Thymus (tissue), 11 donors: ENCODE measurements around the gene ADM2. TPM values are rescaled to one million over a fixed set of nuclear protein-coding genes. Genes with fewer than 3 reads are reported as not detected.
A peak's percentile ranks its signal among the peaks of the same experiment; 100 is the strongest.

ENCODE experiments used
- DNase-seq, 9 donors: peaks; one replicate each; pipeline ENCODE4 v3.0.0-alpha.2; 2013; ENCODE audit warnings: low spot score in 9 of 9, low read depth in 6 of 9, missing footprints in 1 of 9
- H3K27ac ChIP-seq, 2 donors: one replicate each; pipeline ENCODE4 v1.5.1; 2013; ENCODE audit warnings: control low read depth in 1 of 2, low read depth in 1 of 2, low read length in 1 of 2, mild to moderate bottlenecking in 1 of 2, moderate library complexity in 1 of 2
- H3K27me3 ChIP-seq, 2 donors: one replicate each; pipeline ENCODE4 v1.5.1; 2013; ENCODE audit warnings: low read length in 1 of 2; ENCODE audit not compliant: control insufficient read depth in 2 of 2, insufficient read depth in 1 of 2
- H3K36me3 ChIP-seq, 2 donors: one replicate each; pipeline ENCODE4 v1.5.1; 2013; ENCODE audit warnings: low read length in 1 of 2, mild to moderate bottlenecking in 1 of 2, moderate library complexity in 1 of 2; ENCODE audit not compliant: control insufficient read depth in 2 of 2, insufficient read depth in 2 of 2
- H3K4me1 ChIP-seq, 2 donors: one replicate each; pipeline ENCODE4 v1.5.1; 2013; ENCODE audit warnings: low read length in 2 of 2; ENCODE audit not compliant: control insufficient read depth in 2 of 2, insufficient read depth in 2 of 2
- H3K4me3 ChIP-seq, 2 donors: one replicate each; pipeline ENCODE4 v1.5.1; 2013; ENCODE audit warnings: low read length in 2 of 2, control low read depth in 1 of 2, mild to moderate bottlenecking in 1 of 2
- H3K9me3 ChIP-seq, 2 donors: one replicate each; pipeline ENCODE4 v1.5.1; 2013; ENCODE audit warnings: low read length in 1 of 2, mild to moderate bottlenecking in 1 of 2; ENCODE audit not compliant: control insufficient read depth in 2 of 2, insufficient read depth in 1 of 2
- WGBS: extraction: QIAGEN DNeasy Blood & Tissue Kit; methylation state at CpG from one replicate; pipeline ENCODE4 v1.1.7; 2013; 5-methylcytosine and 5-hydroxymethylcytosine counted together
- polyA plus RNA-seq: library from polyadenylated mRNA; stranded (reverse); fragments of 200-250 nt; gene quantifications from one replicate; pipeline ENCODE4 v1.2.3, GENCODE V29; 2013
- total RNA-seq: library from RNA; stranded (reverse); fragments of 120-200 nt; gene quantifications from one replicate; pipeline ENCODE4 v1.2.4, GENCODE V29; 2013
- donor health status: healthy.

Gene ADM2
- total and polyA plus RNA-seq, 2 donors: 1.4 to 1.5 TPM

DNA sequence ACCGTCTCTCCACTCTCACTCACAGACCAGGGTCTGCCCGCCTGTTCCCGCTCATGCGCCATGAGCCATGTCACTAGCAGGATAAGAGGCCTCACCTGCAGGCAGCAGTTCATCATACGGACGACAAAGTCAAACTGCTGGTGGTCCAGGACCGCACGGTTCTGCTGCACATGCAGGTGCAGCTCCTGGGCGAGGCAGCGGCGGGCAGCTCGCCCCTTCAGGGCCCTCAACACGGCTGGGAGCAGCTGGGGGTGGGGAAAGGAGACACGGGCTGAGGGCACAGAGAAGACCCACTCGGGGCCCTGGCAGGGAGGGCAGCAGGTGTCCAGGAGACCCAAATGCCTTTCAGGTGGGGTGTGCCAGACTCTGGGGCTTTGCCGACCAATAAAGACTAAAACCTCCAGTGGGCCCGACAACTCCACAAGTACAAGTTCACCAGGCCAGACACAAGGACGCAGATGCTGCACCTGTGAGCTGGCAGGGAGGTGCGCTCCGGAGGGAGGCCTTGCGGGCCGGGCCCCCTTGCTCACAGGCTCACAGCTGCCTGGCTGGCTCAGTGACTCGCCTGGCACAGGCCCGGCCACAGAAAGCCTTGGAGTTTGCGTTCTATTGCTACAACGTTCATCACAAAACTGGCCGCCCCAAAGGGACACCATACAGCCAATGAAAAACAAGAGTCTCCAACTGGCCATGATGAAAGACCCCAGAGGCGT is 18.0 kb upstream of the ADM2 start:
- 98% methylated on average over 28 of the region's 28 CpGs for WGBS

DNA sequence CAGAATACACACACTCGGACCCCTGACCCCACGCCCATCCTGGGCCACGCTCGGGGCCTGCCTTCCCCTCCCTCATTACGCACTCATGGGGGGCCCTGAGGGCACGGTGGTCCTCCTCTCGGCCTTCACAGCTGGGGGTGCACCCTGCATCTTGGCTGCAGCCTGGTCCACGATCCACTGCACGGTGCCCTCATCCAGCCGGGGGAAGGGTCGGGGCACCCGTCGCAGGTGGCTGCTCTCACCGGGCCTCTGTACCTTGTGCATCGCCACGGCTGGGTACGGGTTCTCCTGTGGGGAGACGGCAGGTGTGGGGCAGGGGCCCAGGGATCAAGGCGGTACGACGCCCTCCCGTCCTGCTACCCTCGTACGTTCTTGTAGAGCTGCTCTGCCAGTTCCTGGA is 16.9 kb upstream of the ADM2 start:
- no peak overlapping the region for H3K4me3 ChIP-seq
- DNase-seq: no peak
- no peaks in the 10 kb centered on the region for H3K9me3 ChIP-seq
- H3K36me3 ChIP-seq: peaks cover 86 to 88% of the 10 kb centered on the region in 2 donors
- 94% methylated on average over 24 of the region's 24 CpGs for WGBS
- H3K27me3 ChIP-seq: no peaks in the 10 kb centered on the region
- H3K4me1 ChIP-seq: peaks cover 20 to 32% of the 10 kb centered on the region in 2 donors
- H3K27ac ChIP-seq: no peak overlapping the region

More for the DNA sequence above, 18.0 kb upstream of the ADM2 start:
- Histone ChIP-seq H3K9me3 (no peaks in the 10 kb centered on the region), H3K27ac (no peak overlapping the region), H3K27me3 (no peaks in the 10 kb centered on the region), H3K4me3 (no peak overlapping the region), H3K36me3 (peaks cover 97 to 99% of the 10 kb centered on the region in 2 donors), H3K4me1 (peaks cover 10 to 21% of the 10 kb centered on the region in 2 donors)
- DNase-seq: no peak

DNA sequence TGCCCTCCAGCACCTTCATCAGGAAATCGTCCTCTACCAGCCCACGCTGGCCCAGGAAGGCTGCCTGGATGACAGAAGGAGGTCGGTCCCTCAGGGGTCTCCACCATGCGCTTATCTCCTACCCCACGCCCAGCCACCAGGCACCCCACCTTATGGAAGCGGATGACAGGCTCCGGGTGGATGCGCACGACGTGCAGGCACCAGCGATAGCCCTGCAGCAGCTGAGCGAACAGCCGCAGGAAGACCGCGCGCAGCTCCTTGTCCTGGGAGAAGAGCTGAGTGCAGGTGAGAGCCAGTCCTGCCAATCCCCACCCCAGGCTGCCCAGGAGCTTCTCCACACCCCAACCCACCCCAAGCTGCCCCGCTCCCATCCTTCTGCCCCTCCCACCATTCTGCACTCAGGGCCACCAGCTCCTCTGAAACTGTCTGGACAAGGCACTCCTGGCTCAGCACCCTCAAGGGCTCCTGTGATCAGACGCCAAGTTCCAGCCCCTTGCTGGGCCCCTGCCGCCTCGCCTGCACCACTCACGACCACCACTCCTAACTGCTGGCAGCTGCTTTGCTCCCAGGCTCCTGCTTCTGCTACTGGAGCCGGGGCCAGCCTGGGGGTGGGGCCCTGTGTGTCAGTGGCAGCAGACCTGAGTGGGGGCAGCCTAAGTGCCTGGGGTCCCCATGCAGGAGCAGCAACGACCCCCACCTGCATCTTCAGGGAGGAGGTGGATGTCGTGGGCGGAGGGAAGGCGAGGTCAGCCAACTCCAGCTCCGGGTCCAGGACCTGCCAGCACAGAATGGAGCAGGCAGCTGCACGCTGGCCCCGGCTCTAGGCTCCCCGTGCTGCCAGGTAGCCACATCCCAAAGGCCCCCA is 16.0 kb upstream of the ADM2 start:
- H3K27ac ChIP-seq: no peak overlapping the region
- H3K27me3 ChIP-seq: no peaks in the 10 kb centered on the region
- peaks cover 0 to 3% of the 10 kb centered on the region in 2 donors for H3K9me3 ChIP-seq
- H3K4me1 ChIP-seq: peaks cover 22 to 41% of the 10 kb centered on the region in 2 donors
- WGBS: 97% methylated on average over 30 of the region's 30 CpGs
- peaks cover 77 to 79% of the 10 kb centered on the region in 2 donors for H3K36me3 ChIP-seq
- no peak overlapping the region for H3K4me3 ChIP-seq
- no peak for DNase-seq

DNA sequence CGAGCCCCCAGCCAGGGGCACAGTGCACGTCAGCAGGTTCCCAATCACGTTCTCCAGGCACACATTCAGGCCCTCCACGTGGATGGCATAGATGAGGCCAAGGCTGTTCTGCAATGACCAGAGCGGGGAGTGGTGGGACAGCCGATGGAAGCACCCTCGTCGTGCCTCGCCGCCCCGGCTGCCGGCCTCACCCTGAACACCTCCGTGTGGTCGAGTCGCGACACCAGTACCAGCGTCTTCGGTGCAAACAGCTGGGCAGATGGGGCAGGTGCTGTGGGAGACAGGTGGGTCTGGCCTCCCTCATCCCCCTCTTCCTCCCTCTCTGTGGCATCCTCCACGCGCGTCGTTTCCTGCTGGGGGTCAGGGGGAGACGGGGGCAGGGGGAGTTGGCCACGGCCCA is 14.0 kb upstream of the ADM2 start:
- H3K4me3 ChIP-seq: no peak overlapping the region
- H3K27ac ChIP-seq: peak overlapping the region in 1 of 2 donors; percentile 54
- peaks cover 0 to 6% of the 10 kb centered on the region in 2 donors for H3K9me3 ChIP-seq
- DNase-seq: no peak
- H3K4me1 ChIP-seq: peaks cover 42 to 61% of the 10 kb centered on the region in 2 donors
- 44% methylated on average over 24 of the region's 24 CpGs for WGBS
- peaks cover 59 to 60% of the 10 kb centered on the region in 2 donors for H3K36me3 ChIP-seq
- H3K27me3 ChIP-seq: no peaks in the 10 kb centered on the region

DNA sequence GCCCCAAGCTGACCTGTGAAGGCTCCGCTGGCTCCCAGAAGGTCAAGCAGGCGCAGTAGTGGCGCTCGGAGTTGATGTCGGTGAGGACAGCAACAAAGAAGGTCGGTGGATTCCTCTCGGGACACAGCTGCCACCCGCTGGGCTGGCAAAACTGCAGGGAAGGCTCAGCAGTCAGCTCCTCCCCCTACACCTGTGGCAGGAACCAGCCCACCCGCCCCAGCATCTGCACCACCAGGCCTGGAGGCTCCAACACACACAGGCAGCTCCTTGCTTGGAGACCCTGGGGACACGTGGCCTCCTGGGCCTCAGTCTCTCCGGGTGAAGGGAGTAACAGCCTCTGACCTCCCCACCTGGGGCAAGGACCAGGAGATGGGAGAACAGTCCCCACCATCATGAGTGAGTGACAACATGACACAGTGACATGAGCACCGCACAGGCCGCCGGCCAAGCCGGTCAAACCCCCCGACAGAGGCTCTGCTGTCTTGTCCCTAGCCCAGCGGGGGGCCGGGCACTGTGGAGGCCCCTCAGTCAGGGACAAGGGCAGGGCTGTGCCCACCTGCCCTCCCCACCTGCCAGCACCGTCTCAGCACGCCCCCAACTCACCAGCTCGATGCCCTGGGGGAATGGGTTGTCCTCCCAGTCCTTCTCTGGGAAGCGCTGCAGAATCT is 13.4 kb upstream of the ADM2 start:
- peak in 2 of 9 donors; percentile 47 to 60 for DNase-seq
- H3K27me3 ChIP-seq: no peaks in the 10 kb centered on the region
- peaks cover 48 to 67% of the 10 kb centered on the region in 2 donors for H3K4me1 ChIP-seq
- 71% methylated on average over 22 of the region's 22 CpGs for WGBS
- H3K4me3 ChIP-seq: no peak overlapping the region
- peaks cover 53 to 55% of the 10 kb centered on the region in 2 donors for H3K36me3 ChIP-seq
- peaks cover 0 to 6% of the 10 kb centered on the region in 2 donors for H3K9me3 ChIP-seq
- peak overlapping the region; percentile 64 to 99 for H3K27ac ChIP-seq

DNA sequence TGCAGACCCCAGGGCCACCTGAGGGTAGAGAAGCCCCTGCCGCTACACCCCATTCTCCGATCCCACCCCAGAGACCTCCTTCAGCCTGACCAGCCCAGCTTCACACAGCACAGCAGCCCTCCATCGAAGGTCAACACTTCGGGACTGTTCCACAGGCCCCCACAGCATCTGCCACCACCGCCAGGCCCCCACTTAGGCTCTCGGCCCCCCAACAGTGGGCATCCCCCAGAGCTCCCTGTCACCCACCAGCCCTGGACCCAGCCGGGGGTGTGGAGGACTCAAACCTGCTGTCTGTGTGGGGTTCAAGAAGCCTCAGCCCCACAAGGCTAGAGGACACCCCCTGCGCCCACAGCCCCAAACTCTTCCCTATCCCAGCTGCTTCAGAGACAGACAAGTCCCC is 12.7 kb upstream of the ADM2 start:
- peaks cover 48% of the 10 kb centered on the region in 2 donors for H3K36me3 ChIP-seq
- WGBS: 82% methylated on average over 8 of the region's 8 CpGs
- peak overlapping the region; percentile 46 to 51 for H3K4me3 ChIP-seq
- H3K4me1 ChIP-seq: peaks cover 55 to 74% of the 10 kb centered on the region in 2 donors
- peaks cover 0 to 6% of the 10 kb centered on the region in 2 donors for H3K9me3 ChIP-seq
- H3K27me3 ChIP-seq: no peaks in the 10 kb centered on the region
- DNase-seq: no peak
- peak overlapping the region; percentile 94 to 99 for H3K27ac ChIP-seq

DNA sequence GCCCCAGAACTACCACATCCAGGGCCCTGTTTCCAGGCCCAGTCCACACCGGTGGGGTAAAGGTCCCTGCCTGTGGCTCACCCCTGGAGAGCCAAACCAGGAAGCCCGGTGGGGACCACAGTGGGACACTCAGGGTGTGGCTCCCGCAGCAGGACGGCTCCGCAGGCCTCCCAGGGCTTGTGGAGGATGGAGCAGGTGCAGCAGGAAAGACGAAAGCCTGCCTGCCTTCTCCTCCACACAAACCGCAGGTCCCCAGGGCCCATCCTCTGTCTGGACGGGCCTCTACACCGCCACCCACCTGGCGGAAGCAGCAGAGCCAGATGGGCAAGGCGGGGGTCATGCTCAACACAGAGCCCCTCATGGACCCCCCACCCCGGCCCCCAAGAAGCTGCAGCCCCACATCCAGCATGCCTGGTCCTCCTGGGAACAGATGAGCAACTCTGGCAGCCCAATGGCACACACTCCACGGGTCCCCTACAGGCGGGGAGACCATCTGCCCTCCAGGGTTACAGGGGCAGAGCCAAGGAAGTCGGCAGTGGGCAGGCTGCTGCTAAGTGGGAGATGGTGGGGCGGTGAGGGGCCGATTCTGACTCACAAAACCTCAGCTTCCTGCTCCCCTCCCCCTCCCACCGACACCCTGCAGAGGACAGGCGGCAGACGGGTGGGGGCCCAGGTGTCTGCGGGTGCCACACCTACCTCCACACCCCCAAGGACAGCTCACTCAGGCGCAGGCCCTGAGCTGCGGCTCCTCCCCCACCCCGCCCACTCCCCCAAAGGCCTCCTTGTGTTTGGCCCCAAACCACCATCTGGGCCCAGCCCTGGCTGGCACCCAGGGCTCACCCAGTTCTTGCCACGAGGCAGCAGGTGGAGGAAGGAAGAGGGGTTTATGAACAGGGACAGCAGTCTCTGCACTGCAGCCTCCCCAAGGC is 11.7 kb upstream of the ADM2 start:
- Histone ChIP-seq H3K27me3 (no peaks in the 10 kb centered on the region), H3K27ac (peak overlapping the region; percentile 94 to 99), H3K36me3 (peaks cover 37 to 38% of the 10 kb centered on the region in 2 donors), H3K9me3 (peaks cover 0 to 6% of the 10 kb centered on the region in 2 donors), H3K4me3 (peak overlapping the region; percentile 46 to 51), H3K4me1 (peaks cover 57 to 78% of the 10 kb centered on the region in 2 donors)
- DNase-seq: peak; percentile 82 to 98 (median 91)
- WGBS: 4% methylated on average over 25 of the region's 25 CpGs

DNA sequence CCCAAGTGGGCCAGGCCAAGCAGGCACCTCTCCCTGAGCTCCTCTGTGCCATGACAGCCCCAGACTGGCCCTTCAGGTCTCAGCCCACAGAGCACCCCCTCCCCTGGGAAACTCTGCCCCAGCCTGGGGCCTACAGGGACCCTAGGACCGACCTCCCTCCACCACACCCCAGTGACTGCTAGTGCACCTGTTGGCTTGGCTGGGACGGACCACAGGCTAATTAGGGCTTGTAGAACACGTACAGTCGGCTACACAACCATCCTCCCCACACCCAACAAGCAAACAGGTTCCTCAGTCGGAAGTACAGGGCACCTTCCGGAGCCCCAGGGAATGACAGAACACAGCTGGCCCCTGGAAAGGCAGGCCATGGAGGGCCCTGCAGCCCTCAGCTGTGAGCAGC is 10.9 kb upstream of the ADM2 start:
- DNase-seq: no peak
- peaks cover 29% of the 10 kb centered on the region in 2 donors for H3K36me3 ChIP-seq
- H3K27me3 ChIP-seq: no peaks in the 10 kb centered on the region
- H3K4me1 ChIP-seq: peaks cover 59 to 83% of the 10 kb centered on the region in 2 donors
- 28% methylated on average over 6 of the region's 6 CpGs for WGBS
- peaks cover 0 to 6% of the 10 kb centered on the region in 2 donors for H3K9me3 ChIP-seq
- H3K4me3 ChIP-seq: peak overlapping the region; percentile 46 to 51
- peak overlapping the region; percentile 94 to 99 for H3K27ac ChIP-seq
